A673 (cell line): ENCODE measurements around the gene IPPK. TPM values are rescaled to one million over a fixed set of nuclear protein-coding genes. Genes with fewer than 3 reads are reported as not detected.

Source experiments
- BruUV-seq: library from RNA; stranded (reverse); fragments of 400-500 nt; replicated peaks from 2 replicates; lab custom pipeline; 2021; lab: Mats Ljungman, UMichigan
- CTCF ChIA-PET: fragments of 300-600 bp; sonication (Branson Sonifier 250); formaldehyde crosslinking; loops from one replicate; lab custom pipeline; 2022; ENCODE audit warnings: antibody characterized with exemption; lab: Charles Lee
- POLR2A ChIA-PET: fragments of 300-600 bp; sonication (Branson Sonifier 250); formaldehyde crosslinking; loops from one replicate; lab custom pipeline; 2022; ENCODE audit warnings: antibody characterized with exemption; ENCODE audit not compliant: low non-redundant PET; lab: Charles Lee
- DNase-seq: peaks from one replicate; pipeline ENCODE4 v3.0.0-alpha.2; 2015; ENCODE audit warnings: low spot score
- H3K27ac ChIP-seq: fragments of 200-600 bp; sonication (generic); 2 replicates; pipeline ENCODE4 v1.5.1; 2016; ENCODE audit warnings: mixed run types, low read depth, mild to moderate bottlenecking, mixed read lengths, antibody characterized with exemption, low read length; ENCODE audit not compliant: poor library complexity, severe bottlenecking
- H3K27me3 ChIP-seq: fragments of 200-600 bp; sonication (generic); replicated peaks from 2 replicates; pipeline ENCODE4 v1.6.1; 2017; ENCODE audit warnings: mixed run types, low read depth, mild to moderate bottlenecking, mixed read lengths, antibody characterized with exemption, low read length; ENCODE audit not compliant: insufficient read depth, poor library complexity
- H3K36me3 ChIP-seq: fragments of 200-600 bp; sonication (generic); 2 replicates; pipeline ENCODE4 v1.6.1; 2016; ENCODE audit warnings: mixed run types, mild to moderate bottlenecking, mixed read lengths, antibody characterized with exemption, low read length; ENCODE audit not compliant: insufficient read depth, poor library complexity, severe bottlenecking
- H3K4me1 ChIP-seq: fragments of 200-600 bp; sonication (generic); 2 replicates; pipeline ENCODE4 v1.6.1; 2017; ENCODE audit warnings: mixed run types, mild to moderate bottlenecking, mixed read lengths, antibody characterized with exemption, low read length; ENCODE audit not compliant: insufficient read depth, poor library complexity, severe bottlenecking
- H3K4me3 ChIP-seq: fragments of 200-600 bp; sonication (generic); 2 replicates; pipeline ENCODE4 v1.5.1; 2016; ENCODE audit warnings: low read depth, mixed run types, mild to moderate bottlenecking, mixed read lengths, low read length; ENCODE audit not compliant: poor library complexity, severe bottlenecking
- H3K9me3 ChIP-seq: fragments of 200-600 bp; sonication (generic); 2 replicates; pipeline ENCODE4 v1.6.1; 2016; ENCODE audit warnings: mixed run types, low read depth, mild to moderate bottlenecking, mixed read lengths, antibody characterized with exemption, low read length; ENCODE audit not compliant: poor library complexity, severe bottlenecking
- EZH2 ChIP-seq: fragments of 200-600 bp; sonication (generic); IDR thresholded peaks from 2 replicates; pipeline ENCODE4 v1.6.1; 2017; ENCODE audit warnings: borderline replicate concordance, low read depth, mild to moderate bottlenecking, mixed read lengths, antibody characterized with exemption, low read length; ENCODE audit not compliant: poor library complexity, severe bottlenecking
- intact Hi-C: fragments of 100-400 bp; cut with micrococcal nuclease; formaldehyde crosslinking; loops from one replicate; pipeline ENCODE4 v1.10.0; 2022; ENCODE audit not compliant: unreplicated experiment
- total RNA-seq: library from RNA; stranded (reverse); gene quantifications from 2 replicates; pipeline ENCODE4 v1.2.3, GENCODE V29; 2021
- TF ChIP-seq, protein P1 (sequence below): fragments of 300-800, 200-600 bp; sonication (generic); conservative IDR thresholded peaks from 2 replicates; pipeline ENCODE4 v1.5.1; 2017; ENCODE audit warnings: low read depth, mild to moderate bottlenecking, antibody characterized with exemption, low read length, moderate library complexity, mixed read lengths

IPPK gene
- total RNA-seq, 1 experiment from 2014 or later: 14.0 TPM

DNA sequence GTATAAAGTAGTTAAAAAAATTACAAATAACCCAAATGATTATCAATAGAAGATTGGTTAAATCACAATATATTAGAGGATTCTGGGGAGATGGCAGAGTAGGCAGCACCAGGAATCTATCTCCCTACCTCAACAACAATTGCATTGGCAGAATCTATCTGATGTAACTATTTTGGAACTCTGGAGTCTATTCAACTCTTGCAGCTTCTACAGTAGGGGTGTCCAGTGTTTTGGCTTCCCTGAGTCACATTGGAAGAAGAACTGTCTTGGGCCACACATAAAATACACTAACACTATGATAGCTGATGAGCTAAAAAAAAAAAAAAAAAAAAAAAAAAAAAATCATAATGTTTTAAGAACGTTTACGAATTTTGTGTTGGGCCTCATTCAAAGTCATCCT lies 104.9 kb downstream of the IPPK start:
- CTCF ChIA-PET: no interaction called here

DNA sequence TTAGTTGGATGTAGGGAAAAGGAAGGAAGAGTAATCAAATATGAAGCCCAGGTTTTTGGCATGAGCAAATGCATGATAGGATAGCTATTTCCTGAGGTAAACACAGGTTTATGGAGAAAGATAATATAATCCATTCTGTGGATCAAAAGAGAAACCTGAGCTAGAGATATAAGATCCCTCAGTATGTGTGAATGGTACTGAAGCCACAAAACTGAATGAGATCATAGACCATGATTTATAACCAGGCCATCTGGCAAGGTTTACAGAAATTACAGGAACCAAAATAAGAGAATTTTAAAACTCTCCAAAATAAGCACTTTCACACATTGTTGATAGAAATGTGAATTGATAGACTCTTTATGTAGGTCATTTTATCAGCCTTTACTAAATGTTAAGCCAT lies 105.4 kb downstream of the IPPK start:
- no peak overlapping the region for H3K4me3 ChIP-seq
- no peak for TF ChIP-seq EZH2
- TF ChIP-seq, protein P1, sequence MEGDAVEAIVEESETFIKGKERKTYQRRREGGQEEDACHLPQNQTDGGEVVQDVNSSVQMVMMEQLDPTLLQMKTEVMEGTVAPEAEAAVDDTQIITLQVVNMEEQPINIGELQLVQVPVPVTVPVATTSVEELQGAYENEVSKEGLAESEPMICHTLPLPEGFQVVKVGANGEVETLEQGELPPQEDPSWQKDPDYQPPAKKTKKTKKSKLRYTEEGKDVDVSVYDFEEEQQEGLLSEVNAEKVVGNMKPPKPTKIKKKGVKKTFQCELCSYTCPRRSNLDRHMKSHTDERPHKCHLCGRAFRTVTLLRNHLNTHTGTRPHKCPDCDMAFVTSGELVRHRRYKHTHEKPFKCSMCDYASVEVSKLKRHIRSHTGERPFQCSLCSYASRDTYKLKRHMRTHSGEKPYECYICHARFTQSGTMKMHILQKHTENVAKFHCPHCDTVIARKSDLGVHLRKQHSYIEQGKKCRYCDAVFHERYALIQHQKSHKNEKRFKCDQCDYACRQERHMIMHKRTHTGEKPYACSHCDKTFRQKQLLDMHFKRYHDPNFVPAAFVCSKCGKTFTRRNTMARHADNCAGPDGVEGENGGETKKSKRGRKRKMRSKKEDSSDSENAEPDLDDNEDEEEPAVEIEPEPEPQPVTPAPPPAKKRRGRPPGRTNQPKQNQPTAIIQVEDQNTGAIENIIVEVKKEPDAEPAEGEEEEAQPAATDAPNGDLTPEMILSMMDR: no peak
- no TSS peak for BruUV-seq
- H3K9me3 ChIP-seq: no peaks in the 10 kb centered on the region
- ChIA-PET CTCF (no interaction called here), POLR2A (no interaction called here)
- no peaks in the 10 kb centered on the region for H3K36me3 ChIP-seq
- no peak overlapping the region for H3K27ac ChIP-seq
- H3K4me1 ChIP-seq: no peaks in the 10 kb centered on the region
- H3K27me3 ChIP-seq: no peaks in the 10 kb centered on the region
- intact Hi-C loops: no loop called here
- no peak for DNase-seq

More for the DNA sequence above, 104.9 kb downstream of the IPPK start:
- TF ChIP-seq, protein P1: no peak
- TF ChIP-seq EZH2: no peak
- Histone ChIP-seq H3K27ac (no peak overlapping the region), H3K36me3 (no peaks in the 10 kb centered on the region), H3K9me3 (no peaks in the 10 kb centered on the region), H3K4me3 (no peak overlapping the region), H3K4me1 (no peaks in the 10 kb centered on the region), H3K27me3 (no peaks in the 10 kb centered on the region)
- DNase-seq: no peak
- POLR2A ChIA-PET: no interaction called here
- intact Hi-C loops: no loop called here
- no TSS peak for BruUV-seq

Other genes with a start within 250 kb of the IPPK start
- not detected in 2 replicates for gene OMD, start 245.7 kb downstream of the IPPK start, total RNA-seq
- 0.15 and 0.26 TPM in 2 replicates for gene ASPN, start 187.6 kb downstream of the IPPK start, total RNA-seq
- gene ECM2, start 134.1 kb downstream of the IPPK start, total RNA-seq: 0.22 and 0.24 TPM in 2 replicates
- 44.3 and 47.8 TPM in 2 replicates for gene BICD2, start 94.7 kb upstream of the IPPK start, total RNA-seq
- gene ZNF484, start 207.9 kb upstream of the IPPK start, total RNA-seq: 10.9 and 12.7 TPM in 2 replicates